Panc1 (cell line): ENCODE measurements around the gene SLN. TPM values are rescaled to one million over a fixed set of nuclear protein-coding genes. Genes with fewer than 3 reads are reported as not detected.

Source experiments
- ATAC-seq: fragments of 200-7000 bp; cut with Tn5 transposase; 2 replicates; pipeline ENCODE4 v1.9.1; 2020; ENCODE audit warnings: mild to moderate bottlenecking, moderate library complexity
- BruUV-seq: library from RNA; stranded (reverse); fragments of 400-500 nt; replicated peaks from 2 replicates; lab custom pipeline; 2021; lab: Mats Ljungman, UMichigan
- CTCF ChIA-PET: fragments of 300-600 bp; sonication (Branson Sonifier 250); formaldehyde crosslinking; loops from one replicate; lab custom pipeline; 2022; ENCODE audit warnings: antibody characterized with exemption; lab: Charles Lee
- POLR2A ChIA-PET: fragments of 300-600 bp; sonication (Branson Sonifier 250); formaldehyde crosslinking; loops from one replicate; lab custom pipeline; 2022; ENCODE audit warnings: antibody characterized with exemption; lab: Charles Lee
- DNase-seq: peaks from one replicate; pipeline ENCODE4 v3.0.0-alpha.2; 2010; ENCODE audit warnings: low read depth, low spot score
- H3K27ac ChIP-seq: 2 replicates; pipeline ENCODE4 v1.5.1; 2011; ENCODE audit warnings: mild to moderate bottlenecking, low read length, inconsistent platforms
- H3K27me3 ChIP-seq: fragments of 200-500 bp; sonication (Bioruptor generic); 2 replicates; pipeline ENCODE4 v1.6.0; 2014; ENCODE audit warnings: low read length, inconsistent platforms; ENCODE audit not compliant: control insufficient read depth, insufficient read depth
- H3K36me3 ChIP-seq: fragments of 200-500 bp; sonication (Bioruptor generic); 2 replicates; pipeline ENCODE4 v1.5.1; 2014; ENCODE audit warnings: inconsistent platforms, mild to moderate bottlenecking, low read length, moderate library complexity; ENCODE audit not compliant: control insufficient read depth, insufficient read depth
- H3K4me1 ChIP-seq: 2 replicates; pipeline ENCODE4 v1.5.1; 2011; ENCODE audit warnings: inconsistent platforms, mild to moderate bottlenecking, low read length, moderate library complexity; ENCODE audit not compliant: control insufficient read depth, insufficient read depth
- H3K4me3 ChIP-seq, 2 experiments: 2 replicates each; pipeline ENCODE4 v1.5.1; 2011 to 2012; ENCODE audit warnings: low read depth in 2 of 2, low read length in 2 of 2, mild to moderate bottlenecking in 2 of 2, inconsistent platforms in 1 of 2, moderate library complexity in 1 of 2
- H3K9me3 ChIP-seq: fragments of 200-500 bp; sonication (Bioruptor generic); 2 replicates; pipeline ENCODE4 v1.5.1; 2014; ENCODE audit warnings: low read depth, mild to moderate bottlenecking, inconsistent platforms, low read length, moderate library complexity; ENCODE audit not compliant: control insufficient read depth, insufficient read depth
- POLR2AphosphoS5 ChIP-seq: IDR thresholded peaks from 2 replicates; pipeline ENCODE4 v1.6.1; 2012; ENCODE audit warnings: mild to moderate bottlenecking, low read depth, low read length, moderate library complexity
- SIN3A ChIP-seq: IDR thresholded peaks from 2 replicates; pipeline ENCODE4 v1.6.1; 2012; ENCODE audit warnings: low read depth, mild to moderate bottlenecking, low read length, moderate library complexity, borderline replicate concordance; ENCODE audit not compliant: insufficient read depth
- TCF7L2 ChIP-seq: IDR thresholded peaks from 2 replicates; pipeline ENCODE4 v1.6.1; 2011; ENCODE audit warnings: mild to moderate bottlenecking, low read depth, low read length, inconsistent platforms
- in situ Hi-C: cut with HindIII; loops from 2 replicates; pipeline ENCODE4 v1.10.0; 2016; ENCODE audit warnings: low sequenced_read_pairs, low pct_unique_long_range_greater_than_20kb
- intact Hi-C: fragments of 100-400 bp; cut with micrococcal nuclease; formaldehyde crosslinking; loops from one replicate; pipeline ENCODE4 v1.10.0; 2022; ENCODE audit not compliant: unreplicated experiment
- total RNA-seq: library from RNA; stranded (reverse); gene quantifications from one replicate; pipeline ENCODE4 v1.2.1, GENCODE V29; 2021; ENCODE audit not compliant: unreplicated experiment
- TF ChIP-seq, protein P1 (sequence below), 2 experiments: IDR thresholded peaks; 2 replicates each; pipeline ENCODE4 v1.6.1; 2011 to 2012; ENCODE audit warnings: low read depth in 2 of 2, control low read depth in 1 of 2, low read length in 1 of 2, mild to moderate bottlenecking in 1 of 2, moderate library complexity in 1 of 2; ENCODE audit not compliant: insufficient read depth in 1 of 2
- TF ChIP-seq, protein P2 (sequence below): fragments of 450-650 bp; IDR thresholded peaks from 2 replicates; pipeline ENCODE4 v1.5.1; 2017; ENCODE audit warnings: mild to moderate bottlenecking

The SLN gene
- total RNA-seq, 1 experiment from 2014 or later, result not detected

DNA sequence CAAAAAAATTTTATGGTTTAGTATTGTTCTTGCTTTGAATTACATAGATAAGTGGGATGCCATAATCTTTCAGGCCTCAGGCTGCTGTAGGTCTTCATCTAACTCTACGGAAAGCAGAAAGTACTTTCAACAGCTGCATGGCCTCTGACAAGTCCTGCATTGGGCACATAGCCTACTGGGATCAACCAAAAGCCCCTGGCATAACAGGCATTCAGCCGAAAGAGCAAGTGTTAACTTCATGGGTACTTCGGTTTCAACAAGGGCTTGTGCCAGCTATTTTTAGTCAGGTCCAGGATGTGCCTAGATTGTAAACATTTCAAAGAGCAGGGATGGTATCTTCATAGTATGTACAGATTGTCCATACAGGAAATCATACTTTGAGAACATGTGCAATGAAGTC lies 3.1 kb downstream of the SLN start:
- ChIA-PET POLR2A (no interaction called here), CTCF (no interaction called here)
- no peaks in the 10 kb centered on the region for H3K9me3 ChIP-seq
- intact Hi-C loops, result no loop called here
- TF ChIP-seq SIN3A (no peak), TCF7L2 (no peak), POLR2AphosphoS5 (no peak)
- TF ChIP-seq, protein P1, sequence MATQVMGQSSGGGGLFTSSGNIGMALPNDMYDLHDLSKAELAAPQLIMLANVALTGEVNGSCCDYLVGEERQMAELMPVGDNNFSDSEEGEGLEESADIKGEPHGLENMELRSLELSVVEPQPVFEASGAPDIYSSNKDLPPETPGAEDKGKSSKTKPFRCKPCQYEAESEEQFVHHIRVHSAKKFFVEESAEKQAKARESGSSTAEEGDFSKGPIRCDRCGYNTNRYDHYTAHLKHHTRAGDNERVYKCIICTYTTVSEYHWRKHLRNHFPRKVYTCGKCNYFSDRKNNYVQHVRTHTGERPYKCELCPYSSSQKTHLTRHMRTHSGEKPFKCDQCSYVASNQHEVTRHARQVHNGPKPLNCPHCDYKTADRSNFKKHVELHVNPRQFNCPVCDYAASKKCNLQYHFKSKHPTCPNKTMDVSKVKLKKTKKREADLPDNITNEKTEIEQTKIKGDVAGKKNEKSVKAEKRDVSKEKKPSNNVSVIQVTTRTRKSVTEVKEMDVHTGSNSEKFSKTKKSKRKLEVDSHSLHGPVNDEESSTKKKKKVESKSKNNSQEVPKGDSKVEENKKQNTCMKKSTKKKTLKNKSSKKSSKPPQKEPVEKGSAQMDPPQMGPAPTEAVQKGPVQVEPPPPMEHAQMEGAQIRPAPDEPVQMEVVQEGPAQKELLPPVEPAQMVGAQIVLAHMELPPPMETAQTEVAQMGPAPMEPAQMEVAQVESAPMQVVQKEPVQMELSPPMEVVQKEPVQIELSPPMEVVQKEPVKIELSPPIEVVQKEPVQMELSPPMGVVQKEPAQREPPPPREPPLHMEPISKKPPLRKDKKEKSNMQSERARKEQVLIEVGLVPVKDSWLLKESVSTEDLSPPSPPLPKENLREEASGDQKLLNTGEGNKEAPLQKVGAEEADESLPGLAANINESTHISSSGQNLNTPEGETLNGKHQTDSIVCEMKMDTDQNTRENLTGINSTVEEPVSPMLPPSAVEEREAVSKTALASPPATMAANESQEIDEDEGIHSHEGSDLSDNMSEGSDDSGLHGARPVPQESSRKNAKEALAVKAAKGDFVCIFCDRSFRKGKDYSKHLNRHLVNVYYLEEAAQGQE (IDR thresholded peaks at IDR 0.05; ENCODE audit: insufficient read depth in 1 of 2, low read depth in 2 of 2, low read length in 1 of 2), result no peak
- TF ChIP-seq, protein P2, sequence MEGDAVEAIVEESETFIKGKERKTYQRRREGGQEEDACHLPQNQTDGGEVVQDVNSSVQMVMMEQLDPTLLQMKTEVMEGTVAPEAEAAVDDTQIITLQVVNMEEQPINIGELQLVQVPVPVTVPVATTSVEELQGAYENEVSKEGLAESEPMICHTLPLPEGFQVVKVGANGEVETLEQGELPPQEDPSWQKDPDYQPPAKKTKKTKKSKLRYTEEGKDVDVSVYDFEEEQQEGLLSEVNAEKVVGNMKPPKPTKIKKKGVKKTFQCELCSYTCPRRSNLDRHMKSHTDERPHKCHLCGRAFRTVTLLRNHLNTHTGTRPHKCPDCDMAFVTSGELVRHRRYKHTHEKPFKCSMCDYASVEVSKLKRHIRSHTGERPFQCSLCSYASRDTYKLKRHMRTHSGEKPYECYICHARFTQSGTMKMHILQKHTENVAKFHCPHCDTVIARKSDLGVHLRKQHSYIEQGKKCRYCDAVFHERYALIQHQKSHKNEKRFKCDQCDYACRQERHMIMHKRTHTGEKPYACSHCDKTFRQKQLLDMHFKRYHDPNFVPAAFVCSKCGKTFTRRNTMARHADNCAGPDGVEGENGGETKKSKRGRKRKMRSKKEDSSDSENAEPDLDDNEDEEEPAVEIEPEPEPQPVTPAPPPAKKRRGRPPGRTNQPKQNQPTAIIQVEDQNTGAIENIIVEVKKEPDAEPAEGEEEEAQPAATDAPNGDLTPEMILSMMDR, result no peak
- H3K4me1 ChIP-seq, result no peaks in the 10 kb centered on the region
- DNase-seq, result no peak
- no peak overlapping the region for H3K27ac ChIP-seq
- in situ Hi-C loops, result no loop called here
- H3K36me3 ChIP-seq, result no peaks in the 10 kb centered on the region
- no TSS peak for BruUV-seq
- no peak overlapping the region for H3K4me3 ChIP-seq
- no peaks in the 10 kb centered on the region; the same call in 1 of the 2 replicates for H3K27me3 ChIP-seq
- ATAC-seq, result no peak

- BruUV-seq, result no TSS peak
- Histone ChIP-seq H3K4me1 (no peaks in the 10 kb centered on the region), H3K27me3 (no peaks in the 10 kb centered on the region; the same call in 1 of the 2 replicates), H3K4me3 (no peak overlapping the region), H3K9me3 (no peaks in the 10 kb centered on the region), H3K27ac (no peak overlapping the region), H3K36me3 (no peaks in the 10 kb centered on the region)
- POLR2A ChIA-PET, result no interaction called here
- in situ Hi-C loops (no loop called here), intact Hi-C loops (no loop called here)
- no peak for TF ChIP-seq TCF7L2
- TF ChIP-seq SIN3A, result no peak
- TF ChIP-seq, protein P2, result no peak
- TF ChIP-seq, protein P1 (IDR thresholded peaks at IDR 0.05; ENCODE audit: insufficient read depth in 1 of 2, low read depth in 2 of 2, low read length in 1 of 2), result no peak
- no peak for TF ChIP-seq POLR2AphosphoS5
- CTCF ChIA-PET, result no interaction called here
- DNase-seq (no peak), ATAC-seq (no peak)
Observed at GRCh38 chr11:107707807-107708206, 4.0 kb downstream of the SLN start.
